Keratinocyte (primary cell): ENCODE measurements around the gene VASN. TPM values are rescaled to one million over a fixed set of nuclear protein-coding genes. Genes with fewer than 3 reads are reported as not detected.

Source experiments
- DNase-seq: peaks from one replicate; pipeline ENCODE4 v3.0.0-alpha.2; 2011; ENCODE audit warnings: low read depth, missing footprints, low spot score
- FAIRE-seq: peaks from 2 replicates; lab custom pipeline; 2011; peaks lifted over from hg19 to GRCh38; lab: Jason Lieb, UNC
- H2AFZ ChIP-seq: 2 replicates; pipeline ENCODE4 v1.6.0; 2012; ENCODE audit warnings: low read length, control low read depth, inconsistent platforms; ENCODE audit not compliant: control insufficient read depth
- H3K27ac ChIP-seq: 2 replicates; pipeline ENCODE4 v1.5.1; 2011; ENCODE audit warnings: low read length; ENCODE audit not compliant: control insufficient read depth, insufficient read depth
- H3K27me3 ChIP-seq: 3 replicates; pipeline ENCODE4 v1.6.0; 2011; ENCODE audit warnings: low read length; ENCODE audit not compliant: control insufficient read depth, insufficient read depth; ENCODE audit errors: extremely low read depth
- H3K36me3 ChIP-seq, 2 experiments: 2 replicates in 1 of 2; 3 replicates in 1 of 2; pipeline ENCODE4 v1.5.1; 2011; ENCODE audit warnings: low read length in 2 of 2, mild to moderate bottlenecking in 1 of 2; ENCODE audit not compliant: control insufficient read depth in 2 of 2, insufficient read depth in 2 of 2; ENCODE audit errors: extremely low read depth in 1 of 2
- H3K4me1 ChIP-seq: 3 replicates; pipeline ENCODE4 v1.5.1; 2011; ENCODE audit warnings: low read length; ENCODE audit not compliant: control insufficient read depth, insufficient read depth; ENCODE audit errors: extremely low read depth
- H3K4me2 ChIP-seq: 3 replicates; pipeline ENCODE4 v1.6.0; 2011; ENCODE audit warnings: low read depth, low read length; ENCODE audit not compliant: control insufficient read depth, insufficient read depth; ENCODE audit errors: extremely low read depth
- H3K4me3 ChIP-seq, 3 experiments: fragments of 200-600 bp in 1 of 3; sonication (generic) in 1 of 3; 2 replicates in 2 of 3; 3 replicates in 1 of 3; pipeline ENCODE4 v1.5.1; 2011 to 2016; ENCODE audit warnings: low read length in 3 of 3, mild to moderate bottlenecking in 3 of 3, control low read depth in 2 of 3, inconsistent platforms in 1 of 3, low read depth in 1 of 3, mixed read lengths in 1 of 3, mixed run types in 1 of 3, moderate library complexity in 1 of 3; ENCODE audit not compliant: control insufficient read depth in 2 of 3, insufficient read depth in 2 of 3; ENCODE audit errors: extremely low read depth in 1 of 3
- H3K79me2 ChIP-seq: 2 replicates; pipeline ENCODE4 v1.6.0; 2012; ENCODE audit warnings: low read length; ENCODE audit not compliant: control insufficient read depth, insufficient read depth
- H3K9ac ChIP-seq: 3 replicates; pipeline ENCODE4 v1.6.0; 2011; ENCODE audit warnings: low read length; ENCODE audit not compliant: control insufficient read depth, insufficient read depth; ENCODE audit errors: extremely low read depth
- H3K9me1 ChIP-seq: 3 replicates; pipeline ENCODE4 v1.6.0; 2011; ENCODE audit warnings: low read length; ENCODE audit not compliant: control insufficient read depth, insufficient read depth; ENCODE audit errors: extremely low read depth
- H3K9me3 ChIP-seq: 2 replicates; pipeline ENCODE4 v1.5.1; 2012; ENCODE audit warnings: low read depth, low read length; ENCODE audit not compliant: control insufficient read depth
- H4K20me1 ChIP-seq: 3 replicates; pipeline ENCODE4 v1.6.0; 2011; ENCODE audit warnings: low read length; ENCODE audit not compliant: control insufficient read depth, insufficient read depth; ENCODE audit errors: extremely low read depth
- EZH2 ChIP-seq: IDR thresholded peaks from one replicate; pipeline ENCODE4 v1.6.1; 2012; ENCODE audit warnings: inconsistent platforms, mild to moderate bottlenecking, low read length, moderate library complexity
- dilution Hi-C: fragments of 300-500 bp; cut with MboI; formaldehyde crosslinking; loops from one replicate; pipeline ENCODE4 v1.7.0; 2020; ENCODE audit warnings: low sequenced_read_pairs; ENCODE audit not compliant: extremely low pct_ligation_motif_present
- polyA plus RNA-seq, 5 experiments: library from polyadenylated mRNA; depleted of rRNA in 3 of 5; stranded (reverse) in 3 of 5; stranded (forward) in 1 of 5; unstranded in 1 of 5; fragments of >200 nt; gene quantifications; 1 replicate in 1 of 5; 2 replicates in 3 of 5; 3 replicates in 1 of 5; pipeline versions ENCODE4 v1.2.1 to v1.2.3, GENCODE V29; 2011 to 2012; ENCODE audit warnings: missing spikeins in 2 of 5, low read depth in 1 of 5, low replicate concordance in 1 of 5
- TF ChIP-seq, protein P1 (sequence below), 3 experiments: IDR thresholded peaks in 1 of 3; conservative IDR thresholded peaks in 1 of 3; optimal IDR thresholded peaks in 1 of 3; 2 replicates in 2 of 3; 3 replicates in 1 of 3; pipeline versions ENCODE3 to v1.5.1; 2011; ENCODE audit warnings: low read length in 3 of 3, mild to moderate bottlenecking in 3 of 3, moderate library complexity in 2 of 3, control low read depth in 1 of 3, inconsistent platforms in 1 of 3; ENCODE audit not compliant: insufficient read depth in 2 of 3; ENCODE audit errors: extremely low read depth in 1 of 3

VASN gene
- polyA plus RNA-seq, 1 donor (not counting 4 experiments of a cell fraction or from before 2014, with no cell fraction given), result 0.37 TPM

DNA sequence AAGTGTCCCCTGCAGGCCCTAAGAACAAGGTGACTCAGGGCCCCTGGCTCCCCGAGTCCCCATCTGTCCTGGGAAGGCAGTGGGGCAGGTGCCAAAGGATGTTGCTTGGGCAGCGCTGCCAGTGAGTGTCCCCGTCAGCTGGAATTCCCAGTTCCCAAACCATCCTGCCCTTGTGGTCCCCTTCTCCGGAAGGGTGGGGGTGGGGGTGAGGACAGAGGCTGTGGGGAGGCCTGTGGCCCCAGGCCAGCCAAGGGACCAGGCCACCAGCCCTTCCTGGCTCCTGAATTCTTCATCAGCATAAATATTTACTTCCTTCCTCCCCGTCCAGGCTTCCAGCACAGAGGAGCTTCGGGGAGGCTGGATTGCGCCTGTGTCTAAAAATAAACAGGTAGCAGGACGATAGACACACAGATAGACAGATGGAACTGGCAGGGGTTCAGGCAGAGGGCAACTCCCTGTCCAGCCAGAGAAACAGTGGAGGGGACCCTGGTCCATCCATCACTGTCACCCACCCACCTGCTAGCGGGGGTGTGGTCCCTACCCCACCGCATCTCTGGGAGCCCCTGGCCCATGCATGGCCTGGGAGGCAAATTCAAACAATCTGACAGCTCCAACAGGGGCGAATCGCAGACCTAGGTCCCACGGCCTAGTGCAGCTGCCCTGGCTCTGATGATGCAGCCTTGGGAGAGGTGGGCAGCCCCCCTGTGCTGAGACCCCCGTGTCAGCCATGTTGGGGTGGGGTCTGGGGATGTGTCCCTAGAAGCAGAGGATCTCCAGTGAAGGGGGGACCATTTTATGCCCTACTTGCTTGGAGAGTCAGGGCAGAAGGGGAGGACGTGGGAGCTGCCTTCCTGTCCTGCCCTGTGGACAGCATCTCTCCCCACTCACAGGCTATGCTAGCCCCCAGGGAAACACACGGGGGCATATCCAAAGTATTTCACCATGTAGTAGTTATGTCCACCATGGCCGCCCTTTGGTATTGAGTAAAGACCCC, 42.6 kb upstream of the VASN start:
- Histone ChIP-seq H3K27ac (no peak overlapping the region), H3K36me3 (peaks cover 0 to 7% of the 10 kb centered on the region in 2 experiments), H3K27me3 (no peaks in the 10 kb centered on the region), H3K4me2 (no peak overlapping the region), H3K9me1 (no peaks in the 10 kb centered on the region), H3K4me1 (peaks cover 5% of the 10 kb centered on the region), H4K20me1 (peaks cover 8% of the 10 kb centered on the region), H3K4me3 (no peak overlapping the region), H3K9me3 (no peaks in the 10 kb centered on the region), H3K79me2 (peaks cover 35% of the 10 kb centered on the region), H3K9ac (no peak overlapping the region), H2AFZ (no peak overlapping the region)
- TF ChIP-seq, protein P1, sequence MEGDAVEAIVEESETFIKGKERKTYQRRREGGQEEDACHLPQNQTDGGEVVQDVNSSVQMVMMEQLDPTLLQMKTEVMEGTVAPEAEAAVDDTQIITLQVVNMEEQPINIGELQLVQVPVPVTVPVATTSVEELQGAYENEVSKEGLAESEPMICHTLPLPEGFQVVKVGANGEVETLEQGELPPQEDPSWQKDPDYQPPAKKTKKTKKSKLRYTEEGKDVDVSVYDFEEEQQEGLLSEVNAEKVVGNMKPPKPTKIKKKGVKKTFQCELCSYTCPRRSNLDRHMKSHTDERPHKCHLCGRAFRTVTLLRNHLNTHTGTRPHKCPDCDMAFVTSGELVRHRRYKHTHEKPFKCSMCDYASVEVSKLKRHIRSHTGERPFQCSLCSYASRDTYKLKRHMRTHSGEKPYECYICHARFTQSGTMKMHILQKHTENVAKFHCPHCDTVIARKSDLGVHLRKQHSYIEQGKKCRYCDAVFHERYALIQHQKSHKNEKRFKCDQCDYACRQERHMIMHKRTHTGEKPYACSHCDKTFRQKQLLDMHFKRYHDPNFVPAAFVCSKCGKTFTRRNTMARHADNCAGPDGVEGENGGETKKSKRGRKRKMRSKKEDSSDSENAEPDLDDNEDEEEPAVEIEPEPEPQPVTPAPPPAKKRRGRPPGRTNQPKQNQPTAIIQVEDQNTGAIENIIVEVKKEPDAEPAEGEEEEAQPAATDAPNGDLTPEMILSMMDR (optimal IDR thresholded peaks at IDR 0.05 in 1 of 3, IDR thresholded peaks at IDR 0.05 in 1 of 3, conservative IDR thresholded peaks at IDR 0.05 in 1 of 3; ENCODE audit: extremely low read depth in 1 of 3, insufficient read depth in 2 of 3, low read length in 3 of 3), result no peak
- no peak for TF ChIP-seq EZH2
- FAIRE-seq (no peak), DNase-seq (no peak)
- dilution Hi-C loops, result no loop called here

DNA sequence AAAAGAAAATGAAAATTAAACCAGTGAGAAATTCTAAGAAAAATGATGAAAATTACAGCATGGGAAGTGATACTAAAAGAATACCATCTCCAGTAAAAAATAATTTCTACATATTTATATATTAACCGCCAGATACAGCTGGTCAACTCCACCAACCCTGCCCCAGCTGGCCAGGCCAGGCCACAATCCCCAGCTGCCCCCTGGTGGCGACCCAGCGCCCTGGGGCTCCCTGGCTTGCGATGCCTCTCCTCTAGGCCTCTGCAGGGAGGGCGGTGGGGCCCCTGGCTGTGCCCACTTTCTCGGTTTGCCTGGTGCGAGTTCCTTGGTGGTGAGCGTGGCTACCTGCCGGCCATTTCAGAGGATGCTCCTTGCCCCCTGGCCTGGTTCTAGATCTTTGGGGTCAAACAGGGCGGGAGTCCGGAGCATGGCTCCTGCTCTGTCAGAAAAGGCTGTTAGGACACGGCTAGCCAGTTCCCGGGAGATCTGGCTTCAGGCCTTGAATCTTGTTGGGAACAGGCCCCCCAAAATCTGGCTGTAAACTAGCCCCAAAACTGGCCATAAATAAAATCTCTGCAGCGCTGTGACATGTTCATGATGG, 41.3 kb upstream of the VASN start:
- no peak overlapping the region for H3K9ac ChIP-seq
- dilution Hi-C loops, result no loop called here
- FAIRE-seq (no peak), DNase-seq (no peak)
- peaks cover 3% of the 10 kb centered on the region for H4K20me1 ChIP-seq
- peaks cover 5% of the 10 kb centered on the region for H3K4me1 ChIP-seq
- TF ChIP-seq, protein P1 (optimal IDR thresholded peaks at IDR 0.05 in 1 of 3, IDR thresholded peaks at IDR 0.05 in 1 of 3, conservative IDR thresholded peaks at IDR 0.05 in 1 of 3; ENCODE audit: extremely low read depth in 1 of 3, insufficient read depth in 2 of 3, low read length in 3 of 3), result peak; percentile 75 to 95 (median 94)
- no peak for TF ChIP-seq EZH2
- no peak overlapping the region for H2AFZ ChIP-seq
- no peaks in the 10 kb centered on the region for H3K27me3 ChIP-seq
- no peak overlapping the region for H3K4me3 ChIP-seq
- H3K9me3 ChIP-seq, result no peaks in the 10 kb centered on the region
- no peaks in the 10 kb centered on the region for H3K9me1 ChIP-seq
- peaks cover 23% of the 10 kb centered on the region for H3K79me2 ChIP-seq
- no peak overlapping the region for H3K4me2 ChIP-seq
- no peak overlapping the region for H3K27ac ChIP-seq
- peaks cover 3 to 7% of the 10 kb centered on the region in 2 experiments for H3K36me3 ChIP-seq
